Stimulated activated CD4-positive, alpha-beta T cell treated with anti-CD3 and anti-CD28 coated beads, Interleukin-2, amount 100 ng/mL, for 24 hours (primary cell): ENCODE results near the gene CAPN10.

Experiments used
- DNase-seq, 2 donors: peaks; one replicate each; pipeline ENCODE4 v3.0.0-alpha.2; 2020

Gene CAPN10

GRCh38 chr2:240564561-240565332, 21.8 kb upstream of the CAPN10 start:
- DNase-seq, result peak; percentile 42 to 44

GRCh38 chr2:240565333-240566202, 21.0 kb upstream of the CAPN10 start:
- peak; percentile 87 to 88 for DNase-seq

- peak; percentile 94 to 97 for DNase-seq
These were observed 20.1 kb upstream of the CAPN10 start for GRCh38 chr2:240566203-240567136.

GRCh38 chr2:240567137-240567871, 19.2 kb upstream of the CAPN10 start:
- peak; percentile 35 for DNase-seq

GRCh38 chr2:240567872-240568677, 18.5 kb upstream of the CAPN10 start, which contains the start of gene RNPEPL1:
RNPEPL1 (plus strand) TSS chr2:240568484; CDS start chr2:240568587, 103 bp downstream.
- DNase-seq, result peak; percentile 54 to 60

- DNase-seq, result peak in 1 of 2 donors; percentile 57
These were observed 17.6 kb upstream of the CAPN10 start for GRCh38 chr2:240568678-240569522.

GRCh38 chr2:240569523-240569997, 17.0 kb upstream of the CAPN10 start:
- peak in 1 of 2 donors; percentile 15 for DNase-seq

GRCh38 chr2:240569998-240570530, 16.5 kb upstream of the CAPN10 start:
- DNase-seq, result peak in 1 of 2 donors; percentile 0

- DNase-seq, result no peak
These were observed 15.8 kb upstream of the CAPN10 start for GRCh38 chr2:240570531-240571313.

GRCh38 chr2:240571314-240571973, 15.1 kb upstream of the CAPN10 start:
- no peak for DNase-seq

- DNase-seq, result no peak
These were observed 14.1 kb upstream of the CAPN10 start for GRCh38 chr2:240572141-240573031.

- DNase-seq, result no peak
These were observed 13.4 kb upstream of the CAPN10 start for GRCh38 chr2:240573071-240573515.

GRCh38 chr2:240573516-240574385, 12.8 kb upstream of the CAPN10 start:
- no peak for DNase-seq

GRCh38 chr2:240574386-240575100, 12.0 kb upstream of the CAPN10 start:
- no peak for DNase-seq
